ENCODE data around the gene KANSL3. TPM values are rescaled to one million over a fixed set of nuclear protein-coding genes. Genes with fewer than 3 reads are reported as not detected.

KANSL3 gene
- total RNA-seq, 4 donors from 2014 or later: 50.9 to 66.7 (median 60.6) TPM

GRCh38 chr2:96601382-96602292 is 36.5 kb downstream of the KANSL3 start:
- Histone ChIP-seq H3K27me3 (no peaks in the 10 kb centered on the region), H3K36me3 (peaks cover 4 to 97% of the 10 kb centered on the region in 2 donors), H3K27ac (peak overlapping the region in 1 of 4 donors; percentile 21), H3K4me3 (no peak overlapping the region), H3K9me3 (no peaks in the 10 kb centered on the region), H3K4me1 (peaks cover 0 to 11% (median 0%) of the 10 kb centered on the region in 3 donors)
- ATAC-seq: no peak
- TF ChIP-seq POLR2A (IDR thresholded peaks at IDR 0.05) (no peak), POLR2AphosphoS5 (IDR thresholded peaks at IDR 0.05) (no peak), EP300 (IDR thresholded peaks at IDR 0.05) (no peak), CTCF (IDR thresholded peaks at IDR 0.05) (no peak)
- 82 to 88% methylated on average over 2 to 4 of the region's 8 CpGs for WGBS, 2 donors (ENCODE audit: low coverage in 1 of 2)

DNA sequence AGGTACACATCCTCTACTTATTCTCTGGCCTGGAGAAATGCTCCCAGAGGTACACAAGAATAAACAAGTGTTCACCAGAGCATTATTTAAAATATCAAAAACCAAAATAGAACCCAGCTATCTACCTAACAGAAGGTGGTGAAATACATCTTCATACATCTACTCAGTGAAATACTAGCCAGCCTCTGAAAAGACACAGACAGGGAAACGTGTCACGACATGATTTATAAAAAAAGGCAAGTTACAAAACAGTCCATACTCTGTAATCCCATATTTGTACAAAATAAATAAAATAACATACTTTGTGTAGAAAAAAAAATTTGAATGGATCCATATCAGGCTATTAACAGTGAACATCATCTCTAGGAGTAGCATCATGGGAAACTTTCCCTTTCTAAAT is 38.2 kb downstream of the KANSL3 start:
- no peaks in the 10 kb centered on the region for H3K27me3 ChIP-seq
- no peak overlapping the region for H3K4me3 ChIP-seq
- TF ChIP-seq POLR2AphosphoS5 (IDR thresholded peaks at IDR 0.05) (no peak), CTCF (IDR thresholded peaks at IDR 0.05) (no peak), POLR2A (IDR thresholded peaks at IDR 0.05) (no peak), EP300 (IDR thresholded peaks at IDR 0.05) (no peak)
- no peaks in the 10 kb centered on the region for H3K9me3 ChIP-seq
- no peak for ATAC-seq
- WGBS, 2 donors (ENCODE audit: low coverage in 1 of 2): 74 to 87% methylated on average over 2 of the region's 2 CpGs
- H3K4me1 ChIP-seq: peaks cover 0 to 5% (median 0%) of the 10 kb centered on the region in 3 donors
- H3K27ac ChIP-seq: no peak overlapping the region
- H3K36me3 ChIP-seq: peaks cover 4 to 97% of the 10 kb centered on the region in 2 donors

- Histone ChIP-seq H3K9me3 (no peaks in the 10 kb centered on the region), H3K4me3 (no peak overlapping the region), H3K36me3 (peaks cover 0 to 95% of the 10 kb centered on the region in 2 donors), H3K27me3 (no peaks in the 10 kb centered on the region), H3K4me1 (peaks cover 0 to 5% (median 0%) of the 10 kb centered on the region in 3 donors), H3K27ac (no peak overlapping the region)
- no peak for ATAC-seq
- TF ChIP-seq CTCF (IDR thresholded peaks at IDR 0.05): no peak
- TF ChIP-seq POLR2A (IDR thresholded peaks at IDR 0.05): no peak
- TF ChIP-seq POLR2AphosphoS5 (IDR thresholded peaks at IDR 0.05): no peak
- TF ChIP-seq EP300 (IDR thresholded peaks at IDR 0.05): no peak
Measured at GRCh38 chr2:96596596-96596995, 41.5 kb downstream of the KANSL3 start.

- WGBS, 2 donors (ENCODE audit: low coverage in 1 of 2): 90% methylated on average over 2 of the region's 5 CpGs
- Histone ChIP-seq H3K4me1 (peaks cover 0 to 5% (median 0%) of the 10 kb centered on the region in 3 donors), H3K27me3 (no peaks in the 10 kb centered on the region), H3K9me3 (no peaks in the 10 kb centered on the region), H3K4me3 (no peak overlapping the region), H3K27ac (no peak overlapping the region), H3K36me3 (peaks cover 0 to 76% of the 10 kb centered on the region in 2 donors)
- TF ChIP-seq POLR2AphosphoS5 (IDR thresholded peaks at IDR 0.05) (no peak), EP300 (IDR thresholded peaks at IDR 0.05) (no peak), CTCF (IDR thresholded peaks at IDR 0.05) (no peak), POLR2A (IDR thresholded peaks at IDR 0.05) (no peak)
- no peak for ATAC-seq
Measured at GRCh38 chr2:96594691-96595152, 43.4 kb downstream of the KANSL3 start.

- peaks cover 0 to 5% (median 0%) of the 10 kb centered on the region in 3 donors for H3K4me1 ChIP-seq
- ATAC-seq: no peak
- no peaks in the 10 kb centered on the region for H3K9me3 ChIP-seq
- H3K27ac ChIP-seq: no peak overlapping the region
- H3K36me3 ChIP-seq: peaks cover 0 to 71% of the 10 kb centered on the region in 2 donors
- H3K27me3 ChIP-seq: no peaks in the 10 kb centered on the region
- H3K4me3 ChIP-seq: no peak overlapping the region
- TF ChIP-seq POLR2AphosphoS5 (IDR thresholded peaks at IDR 0.05) (no peak), POLR2A (IDR thresholded peaks at IDR 0.05) (no peak), EP300 (IDR thresholded peaks at IDR 0.05) (no peak), CTCF (IDR thresholded peaks at IDR 0.05) (no peak)
- 90 to 94% methylated on average over 3 of the region's 3 CpGs for WGBS, 2 donors (ENCODE audit: low coverage in 1 of 2)
Measured at GRCh38 chr2:96594282-96594681, 43.8 kb downstream of the KANSL3 start.
